RCC 7860 (cell line): ENCODE measurements around the gene MAN1C1.
"Not testable (repeated sequence)": the region's sequence is repeated elsewhere in the genome, so short reads cannot be mapped to it uniquely, and the experiment has no call there.

ENCODE experiments used
- DNase-seq: peaks from one replicate; pipeline ENCODE4 v3.0.0-alpha.2; 2015; ENCODE audit warnings: low spot score
- FAIRE-seq: peaks from 2 replicates; lab custom pipeline; 2012; peaks lifted over from hg19 to GRCh38; lab: Jason Lieb, UNC

The MAN1C1 gene

GRCh38 chr1:25631750-25632485, 15.3 kb downstream of the MAN1C1 start:
- FAIRE-seq (no peak), DNase-seq (no peak)

DNA sequence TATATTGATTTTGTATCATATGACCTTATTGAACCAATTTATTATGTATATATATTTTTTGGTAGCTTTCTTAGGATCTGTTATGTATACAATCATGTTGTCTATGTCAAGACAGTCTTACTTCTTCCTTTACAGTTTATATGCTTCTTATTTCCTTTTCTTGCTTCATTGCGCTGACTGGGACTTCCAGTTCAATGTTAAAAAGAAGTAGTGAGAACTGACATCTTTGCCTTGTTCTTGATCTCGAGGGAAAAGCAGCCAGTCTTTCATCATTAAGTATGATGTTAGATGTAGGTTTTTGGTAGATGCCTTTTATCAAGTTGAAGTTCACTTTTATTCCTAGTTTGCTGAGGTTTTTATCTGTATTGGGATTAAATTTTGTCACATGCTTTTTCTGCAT, 17.5 kb downstream of the MAN1C1 start:
- DNase-seq, result no peak

GRCh38 chr1:25634896-25635295, 18.3 kb downstream of the MAN1C1 start:
- FAIRE-seq (no peak), DNase-seq (no peak)

More for the DNA sequence above, 17.5 kb downstream of the MAN1C1 start:
- no peak for FAIRE-seq

GRCh38 chr1:25636141-25636540, 19.6 kb downstream of the MAN1C1 start:
- DNase-seq, FAIRE-seq: not testable (repeated sequence)

- DNase-seq (no peak), FAIRE-seq (no peak)
Observed at GRCh38 chr1:25640646-25641328, 24.2 kb downstream of the MAN1C1 start.

DNA sequence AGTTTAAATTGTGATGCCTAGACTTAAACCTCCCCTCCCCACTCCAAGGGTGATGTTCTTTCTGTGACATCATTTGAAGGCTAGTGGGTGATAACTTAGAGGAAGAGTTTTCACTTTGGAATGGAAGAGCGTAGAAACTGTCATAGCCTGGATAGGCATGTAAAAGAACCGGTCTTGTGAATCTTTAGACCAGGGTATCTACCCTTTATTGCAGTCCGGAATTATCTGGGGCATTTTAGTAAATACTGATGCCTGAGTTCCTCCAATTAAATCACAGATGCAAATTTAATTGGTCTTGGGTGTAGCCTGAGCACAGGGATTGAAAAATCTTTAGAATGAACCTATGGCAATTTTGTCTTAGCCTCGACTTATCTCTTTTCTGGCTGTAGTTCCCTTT, 24.7 kb downstream of the MAN1C1 start:
- DNase-seq (no peak), FAIRE-seq (no peak)

- no peak for DNase-seq
- FAIRE-seq, result no peak
Observed at GRCh38 chr1:25641931-25642573, 25.5 kb downstream of the MAN1C1 start.

GRCh38 chr1:25642574-25643108, 26.1 kb downstream of the MAN1C1 start:
- FAIRE-seq, result no peak
- DNase-seq, result no peak

GRCh38 chr1:25643929-25644328, 27.3 kb downstream of the MAN1C1 start:
- DNase-seq (no peak), FAIRE-seq (no peak)

GRCh38 chr1:25644962-25645361, 28.4 kb downstream of the MAN1C1 start:
- no peak for FAIRE-seq
- DNase-seq, result no peak

DNA sequence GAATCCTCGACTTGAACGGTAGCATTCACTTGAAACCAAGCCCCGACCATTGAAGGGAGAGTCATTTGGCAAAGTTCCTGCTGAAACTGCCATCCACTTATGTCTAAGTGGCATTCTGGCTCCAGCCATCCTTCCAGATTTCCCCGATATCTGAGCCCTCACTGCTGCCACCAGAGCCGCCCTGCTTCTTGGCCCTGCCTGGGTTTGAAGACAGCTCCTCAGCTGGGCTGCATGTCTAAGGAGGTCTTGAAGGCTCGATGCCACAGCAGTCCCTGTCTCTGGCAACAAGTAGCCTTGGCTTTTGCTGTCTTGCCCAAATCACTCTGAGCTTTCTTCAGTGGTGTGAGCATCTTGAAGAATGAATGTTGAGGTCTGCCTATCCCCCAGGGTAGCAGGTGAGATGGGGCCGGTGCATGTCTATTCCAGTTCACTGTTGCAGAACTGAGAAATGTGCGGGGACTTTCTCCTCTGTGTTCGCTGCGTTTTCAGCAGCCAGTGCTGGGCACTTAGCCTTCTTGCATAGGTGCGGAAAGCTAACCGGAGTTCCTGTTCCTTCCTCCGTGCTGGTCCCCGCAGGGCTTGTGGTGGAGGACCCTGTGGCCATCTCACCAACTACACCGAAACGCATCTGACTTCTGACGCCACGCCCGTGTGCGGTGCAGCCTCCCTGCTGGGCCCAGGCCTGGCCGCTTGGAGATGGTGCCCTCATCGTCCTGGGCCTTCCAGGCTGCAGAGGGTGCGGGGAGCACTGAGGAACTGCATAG, 29.2 kb downstream of the MAN1C1 start:
- DNase-seq (no peak), FAIRE-seq (no peak)

GRCh38 chr1:25647106-25647505, 30.5 kb downstream of the MAN1C1 start:
- DNase-seq (no peak), FAIRE-seq (no peak)

DNA sequence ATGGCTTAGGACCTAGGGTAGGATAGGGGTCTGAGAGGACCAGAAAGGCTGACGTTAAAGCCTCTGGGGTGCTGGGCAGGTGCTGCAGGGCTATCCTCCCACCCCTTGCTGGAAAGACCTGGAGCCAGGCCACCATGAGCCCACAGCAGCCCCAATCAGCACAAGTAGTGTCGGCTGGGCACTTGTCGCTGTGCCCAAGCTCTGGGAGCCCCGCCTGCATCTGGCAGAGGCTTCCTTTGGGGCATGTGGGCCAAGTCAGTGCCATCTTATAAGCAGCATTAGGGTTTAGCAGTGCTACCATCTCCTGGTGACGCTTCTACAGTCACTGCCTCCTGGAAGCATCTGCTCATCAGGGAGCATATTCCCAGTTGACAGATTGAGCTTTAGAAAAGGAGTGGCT, 31.3 kb downstream of the MAN1C1 start:
- FAIRE-seq (no peak), DNase-seq (no peak)

DNA sequence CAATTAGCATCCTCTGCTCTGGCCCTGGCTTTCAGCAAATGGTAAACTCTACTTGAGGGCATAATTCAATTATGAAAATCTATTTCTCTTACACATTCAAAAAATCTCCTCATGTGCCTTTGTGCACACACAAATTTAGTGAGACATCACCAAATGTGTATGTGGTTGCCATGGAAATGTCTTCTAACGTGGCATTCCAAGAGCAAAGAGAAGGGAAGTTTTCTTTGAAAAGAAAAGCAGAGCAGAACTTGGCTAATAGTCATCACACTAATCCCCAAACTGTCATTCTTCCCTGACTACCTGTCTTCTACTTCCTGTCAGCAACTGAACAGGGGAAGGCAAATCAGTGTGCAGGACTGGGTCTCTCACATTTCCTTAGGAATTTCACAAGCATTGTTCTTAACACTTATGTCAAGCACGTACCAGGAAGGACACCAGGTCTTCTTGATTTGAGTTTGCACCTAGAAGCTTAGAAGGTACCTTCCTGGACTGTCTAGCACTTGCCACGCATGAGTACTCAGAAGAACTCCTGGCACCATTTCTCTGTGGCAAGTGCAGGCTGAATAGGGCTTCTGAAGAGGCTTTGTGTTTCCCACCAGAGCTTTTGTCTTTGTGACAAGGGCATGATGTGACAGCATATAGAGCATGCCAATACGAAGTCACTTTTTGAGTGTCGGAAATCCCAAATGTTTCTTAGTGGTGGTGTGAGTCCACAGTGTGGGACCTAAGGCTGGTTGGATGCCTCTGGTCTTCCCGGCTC, 32.3 kb downstream of the MAN1C1 start:
- no peak for DNase-seq
- no peak for FAIRE-seq

DNA sequence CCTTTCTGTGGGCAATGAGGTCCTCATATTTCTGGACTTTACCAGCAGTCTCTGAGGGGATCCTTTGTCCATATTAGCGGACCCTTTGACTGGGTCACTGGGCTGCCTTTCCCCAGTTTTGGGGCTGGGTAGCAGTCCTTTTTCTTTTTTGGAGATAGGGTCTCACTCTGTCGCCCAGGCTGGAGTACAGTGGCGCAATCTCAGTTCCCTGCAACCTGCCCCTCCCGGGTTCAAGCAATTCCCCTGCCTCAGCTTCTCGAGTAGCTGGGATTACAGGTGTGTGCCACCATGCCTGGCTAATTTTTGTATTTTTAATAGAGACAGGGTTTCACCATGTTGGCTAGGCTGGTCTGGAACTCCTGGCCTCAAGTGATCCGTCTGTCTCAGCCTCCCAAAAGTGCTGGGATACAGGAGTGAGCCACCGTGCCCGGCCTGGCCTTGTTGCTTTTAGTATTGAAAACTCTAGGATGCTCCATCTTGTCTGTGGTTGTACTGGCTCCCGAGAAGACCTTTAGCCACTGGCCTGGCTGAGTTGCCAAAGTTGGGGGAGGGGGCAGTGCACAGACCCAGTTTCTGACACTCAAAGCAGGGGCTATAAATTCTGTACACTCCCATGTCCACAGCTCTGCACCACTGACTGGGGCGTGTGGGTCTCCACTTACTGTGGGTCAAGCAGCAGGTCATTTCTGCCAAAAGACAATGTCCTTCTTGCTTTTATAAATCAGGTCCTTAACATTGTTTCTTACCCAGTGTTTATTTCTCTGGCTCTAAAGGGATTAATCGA, 33.1 kb downstream of the MAN1C1 start:
- DNase-seq (no peak), FAIRE-seq (no peak)

- no peak for FAIRE-seq
Observed at GRCh38 chr1:25650289-25650576, 33.6 kb downstream of the MAN1C1 start.

DNA sequence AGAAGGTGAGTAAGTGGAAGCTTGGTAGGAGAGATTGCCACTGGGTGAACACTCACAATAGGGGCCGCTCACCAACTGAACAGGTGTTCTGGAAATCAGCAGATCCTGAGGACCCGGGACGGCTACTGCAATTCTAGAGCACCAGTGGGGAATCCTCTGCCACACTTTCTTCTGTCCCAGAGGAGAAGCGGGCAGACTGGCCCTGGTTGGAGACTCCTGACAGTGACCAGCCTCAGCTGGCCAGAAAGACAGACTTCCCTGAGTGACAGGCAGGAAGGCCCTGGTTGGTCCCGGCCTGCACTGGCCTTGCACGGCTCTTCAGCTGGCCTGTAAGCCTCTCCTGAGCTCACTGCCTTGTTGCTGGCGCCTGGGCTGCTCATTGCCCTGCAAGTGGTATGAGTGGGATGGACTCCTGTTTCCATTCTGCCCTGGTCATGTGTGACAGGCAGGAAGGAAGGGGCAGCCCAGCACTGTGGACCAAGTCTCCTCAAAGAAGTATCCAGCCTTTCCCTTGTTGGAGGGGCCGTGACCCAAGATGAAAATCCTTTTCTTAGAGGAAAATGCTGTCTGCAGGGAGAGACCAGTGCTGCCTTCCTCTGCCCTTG, 34.5 kb downstream of the MAN1C1 start:
- DNase-seq, result no peak
- no peak for FAIRE-seq

More at GRCh38 chr1:25650289-25650576, 33.6 kb downstream of the MAN1C1 start:
- no peak for DNase-seq

- FAIRE-seq (no peak), DNase-seq (no peak)
Observed at GRCh38 chr1:25651824-25652741, 35.5 kb downstream of the MAN1C1 start.
